OCI-LY7 (cell line): ENCODE measurements around the gene STXBP1. TPM values are rescaled to one million over a fixed set of nuclear protein-coding genes. Genes with fewer than 3 reads are reported as not detected.

ENCODE experiments used
- BruUV-seq: library from RNA; stranded (reverse); fragments of 400-500 nt; replicated peaks from 2 replicates; lab custom pipeline; 2021; lab: Mats Ljungman, UMichigan
- CTCF ChIA-PET: fragments of 300-600 bp; sonication (Branson Sonifier 250); formaldehyde crosslinking; loops from one replicate; lab custom pipeline; 2022; ENCODE audit warnings: antibody characterized with exemption; ENCODE audit not compliant: unreplicated experiment; lab: Charles Lee
- POLR2A ChIA-PET: fragments of 300-600 bp; sonication (Branson Sonifier 250); formaldehyde crosslinking; loops from one replicate; lab custom pipeline; 2022; ENCODE audit warnings: antibody characterized with exemption; lab: Charles Lee
- DNase-seq: peaks from one replicate; pipeline ENCODE4 v3.0.0-alpha.2; 2015; ENCODE audit warnings: low spot score
- H2AFZ ChIP-seq: fragments of 200-600 bp; sonication (generic), shearing (Covaris generic); 2 replicates; pipeline ENCODE4 v1.6.1; 2014; ENCODE audit warnings: mild to moderate bottlenecking, antibody characterized with exemption, low read length, moderate library complexity
- H3K27ac ChIP-seq: fragments of 200-600 bp; sonication (generic); 2 replicates; pipeline ENCODE4 v1.5.1; 2014; ENCODE audit warnings: mixed run types, low read depth, mild to moderate bottlenecking, moderate library complexity, low read length, inconsistent platforms; ENCODE audit not compliant: poor library complexity, severe bottlenecking
- H3K36me3 ChIP-seq: fragments of 200-600 bp; sonication (generic); 2 replicates; pipeline ENCODE4 v1.6.1; 2014; ENCODE audit warnings: mild to moderate bottlenecking, antibody characterized with exemption, low read length, moderate library complexity, mixed read lengths; ENCODE audit not compliant: insufficient read depth
- H3K4me1 ChIP-seq: fragments of 200-600 bp; sonication (generic); 2 replicates; pipeline ENCODE4 v1.5.1; 2014; ENCODE audit warnings: mild to moderate bottlenecking, low read length; ENCODE audit not compliant: insufficient read depth, poor library complexity, severe bottlenecking
- H3K4me2 ChIP-seq: fragments of 200-600 bp; sonication (generic); 2 replicates; pipeline ENCODE4 v1.6.1; 2014; ENCODE audit warnings: mild to moderate bottlenecking, low read length
- H3K4me3 ChIP-seq: fragments of 200-600 bp; sonication (generic); 2 replicates; pipeline ENCODE4 v1.5.1; 2014; ENCODE audit warnings: mild to moderate bottlenecking, low read depth, low read length; ENCODE audit not compliant: poor library complexity, severe bottlenecking
- H3K79me2 ChIP-seq: fragments of 200-600 bp; sonication (generic); 2 replicates; pipeline ENCODE4 v1.6.1; 2016; ENCODE audit warnings: low read depth, mild to moderate bottlenecking, low read length, moderate library complexity, mixed read lengths; ENCODE audit not compliant: insufficient read depth
- H3K9me2 ChIP-seq: fragments of 200-600 bp; sonication (generic); 2 replicates; pipeline ENCODE4 v1.6.1; 2016; ENCODE audit warnings: mild to moderate bottlenecking, low read length, mixed read lengths; ENCODE audit not compliant: insufficient read depth
- H3K9me3 ChIP-seq: fragments of 200-600 bp; sonication (generic); 2 replicates; pipeline ENCODE4 v1.6.1; 2014; ENCODE audit warnings: mild to moderate bottlenecking, mixed run types, low read length, mixed read lengths
- H4K20me1 ChIP-seq: fragments of 200-600 bp; sonication (generic); 2 replicates; pipeline ENCODE4 v1.6.1; 2014; ENCODE audit warnings: mild to moderate bottlenecking, antibody characterized with exemption, low read length, moderate library complexity, mixed read lengths; ENCODE audit not compliant: insufficient read depth
- EZH2phosphoT487 ChIP-seq: fragments of 200-600 bp; sonication (generic); IDR thresholded peaks from 2 replicates; pipeline ENCODE4 v1.6.1; 2018; ENCODE audit warnings: low read depth, borderline replicate concordance, mild to moderate bottlenecking, mixed run types, antibody characterized with exemption, low read length, moderate library complexity, mixed read lengths
- intact Hi-C: fragments of 100-400 bp; cut with micrococcal nuclease; formaldehyde crosslinking; loops from one replicate; pipeline ENCODE4 v1.10.0; 2022; ENCODE audit not compliant: unreplicated experiment
- total RNA-seq, 2 experiments: library from RNA; depleted of rRNA in 1 of 2; stranded (reverse); fragments of >200 nt in 1 of 2; shearing (Covaris generic) in 1 of 2; gene quantifications; 2 replicates each; pipeline ENCODE4 v1.2.3, GENCODE V29; 2014 to 2022
- TF ChIP-seq, protein P1 (sequence below): fragments of 200-600 bp; sonication (generic); conservative IDR thresholded peaks from 2 replicates; pipeline ENCODE4 v1.5.1; 2014; ENCODE audit warnings: mild to moderate bottlenecking, antibody characterized with exemption, low read length, moderate library complexity, mixed read lengths

STXBP1 gene
- total RNA-seq, 2 experiments from 2014 or later: 4.1 to 20.4 TPM

DNA sequence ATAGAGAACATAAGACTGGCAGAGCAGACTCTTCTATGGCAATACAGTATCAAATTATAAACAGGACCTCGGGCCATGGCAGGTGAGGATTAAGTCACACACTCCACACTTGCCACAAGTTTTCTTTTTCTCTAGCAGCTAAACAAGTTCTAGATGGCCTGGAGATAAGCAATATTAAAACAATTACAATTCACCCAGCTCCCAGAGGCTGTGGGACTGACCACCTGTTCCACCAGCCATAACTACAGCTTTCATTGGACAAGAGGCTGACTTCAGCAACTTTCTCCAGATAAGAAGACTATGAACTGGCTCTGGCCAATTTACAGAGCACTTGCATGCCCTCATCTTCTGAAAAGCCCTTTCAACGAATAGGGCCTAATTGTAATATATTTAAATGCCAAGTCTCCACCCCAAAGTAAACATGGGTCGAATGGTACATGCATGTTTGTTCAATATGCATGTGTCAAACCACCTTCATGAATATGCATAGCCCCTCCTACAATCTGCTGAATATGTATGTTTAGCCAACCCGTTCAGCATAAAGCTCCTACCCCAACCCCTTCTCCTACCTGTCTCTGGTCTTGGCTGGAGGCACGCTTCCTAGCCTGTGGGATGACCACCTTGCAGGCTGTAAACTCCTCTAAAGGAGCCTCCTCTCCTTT, 88.6 kb downstream of the STXBP1 start:
- no peak overlapping the region for H2AFZ ChIP-seq
- DNase-seq: no peak
- ChIA-PET CTCF (no interaction called here), POLR2A (no interaction called here)
- H3K27ac ChIP-seq: no peak overlapping the region
- BruUV-seq: no TSS peak
- H3K4me3 ChIP-seq: no peak overlapping the region
- no peak overlapping the region for H3K4me2 ChIP-seq
- H4K20me1 ChIP-seq: no peaks in the 10 kb centered on the region
- TF ChIP-seq, protein P1, sequence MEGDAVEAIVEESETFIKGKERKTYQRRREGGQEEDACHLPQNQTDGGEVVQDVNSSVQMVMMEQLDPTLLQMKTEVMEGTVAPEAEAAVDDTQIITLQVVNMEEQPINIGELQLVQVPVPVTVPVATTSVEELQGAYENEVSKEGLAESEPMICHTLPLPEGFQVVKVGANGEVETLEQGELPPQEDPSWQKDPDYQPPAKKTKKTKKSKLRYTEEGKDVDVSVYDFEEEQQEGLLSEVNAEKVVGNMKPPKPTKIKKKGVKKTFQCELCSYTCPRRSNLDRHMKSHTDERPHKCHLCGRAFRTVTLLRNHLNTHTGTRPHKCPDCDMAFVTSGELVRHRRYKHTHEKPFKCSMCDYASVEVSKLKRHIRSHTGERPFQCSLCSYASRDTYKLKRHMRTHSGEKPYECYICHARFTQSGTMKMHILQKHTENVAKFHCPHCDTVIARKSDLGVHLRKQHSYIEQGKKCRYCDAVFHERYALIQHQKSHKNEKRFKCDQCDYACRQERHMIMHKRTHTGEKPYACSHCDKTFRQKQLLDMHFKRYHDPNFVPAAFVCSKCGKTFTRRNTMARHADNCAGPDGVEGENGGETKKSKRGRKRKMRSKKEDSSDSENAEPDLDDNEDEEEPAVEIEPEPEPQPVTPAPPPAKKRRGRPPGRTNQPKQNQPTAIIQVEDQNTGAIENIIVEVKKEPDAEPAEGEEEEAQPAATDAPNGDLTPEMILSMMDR: no peak
- no peak for TF ChIP-seq EZH2phosphoT487
- H3K36me3 ChIP-seq: no peaks in the 10 kb centered on the region
- no peaks in the 10 kb centered on the region for H3K9me3 ChIP-seq
- H3K9me2 ChIP-seq: no peaks in the 10 kb centered on the region
- intact Hi-C loops: no loop called here
- no peaks in the 10 kb centered on the region for H3K4me1 ChIP-seq
- no peaks in the 10 kb centered on the region for H3K79me2 ChIP-seq

DNA sequence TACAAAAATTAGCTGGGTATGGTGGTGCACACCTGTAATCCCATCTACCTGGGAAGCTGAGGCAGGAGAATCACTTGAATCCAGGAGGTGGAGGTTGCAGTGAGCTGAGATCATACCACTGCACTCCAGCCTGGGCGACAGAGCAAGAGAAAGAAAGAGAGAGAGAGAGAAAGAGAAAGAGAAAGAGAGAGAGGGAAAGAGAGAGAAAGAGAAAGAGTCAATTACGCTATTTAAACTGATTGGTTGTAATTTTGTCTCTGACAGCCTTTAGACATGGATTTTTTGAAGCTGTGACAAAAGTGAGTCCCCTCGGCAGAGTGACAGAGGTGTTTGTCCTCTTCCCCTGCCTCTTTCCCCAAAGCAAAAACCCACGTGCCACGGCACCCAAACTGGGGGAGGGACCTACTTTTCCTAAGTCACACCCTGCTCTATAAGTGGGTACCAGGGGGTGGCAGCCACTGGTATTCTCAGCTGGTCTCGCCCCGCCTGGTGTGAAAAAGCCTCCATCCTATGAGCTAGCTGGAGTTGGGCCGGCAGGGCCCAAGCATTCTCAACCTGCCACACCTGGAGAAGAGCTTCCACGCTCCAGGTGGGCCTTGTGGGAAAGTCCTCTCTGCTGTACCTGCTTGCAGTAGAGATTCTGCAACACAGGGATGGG, 91.3 kb downstream of the STXBP1 start:
- H3K4me1 ChIP-seq: peaks cover 10% of the 10 kb centered on the region
- H3K9me2 ChIP-seq: no peaks in the 10 kb centered on the region
- DNase-seq: no peak
- H3K79me2 ChIP-seq: no peaks in the 10 kb centered on the region
- no peak overlapping the region for H3K4me3 ChIP-seq
- no peaks in the 10 kb centered on the region for H3K9me3 ChIP-seq
- H3K36me3 ChIP-seq: no peaks in the 10 kb centered on the region
- no peaks in the 10 kb centered on the region for H4K20me1 ChIP-seq
- CTCF ChIA-PET: interaction anchor here (0.5 kb wide), 1 partner anchor 9 kb away, joined by 3 read pairs; no protein-coding TSS in a partner anchor
- BruUV-seq: no TSS peak
- no peak overlapping the region for H2AFZ ChIP-seq
- POLR2A ChIA-PET: no interaction called here
- no peak overlapping the region for H3K27ac ChIP-seq
- TF ChIP-seq EZH2phosphoT487: no peak
- TF ChIP-seq, protein P1: no peak
- H3K4me2 ChIP-seq: no peak overlapping the region
- intact Hi-C loops: no loop called here
